IMR-90 (cell line): ENCODE results near the gene SH2D7. TPM values are rescaled to one million over a fixed set of nuclear protein-coding genes. Genes with fewer than 3 reads are reported as not detected.

ENCODE experiments used
- ATAC-seq: fragments of 200-7000 bp; cut with Tn5 transposase; 2 replicates; pipeline ENCODE4 v1.9.1; 2020; ENCODE audit warnings: low read depth, mild to moderate bottlenecking, moderate library complexity
- BruUV-seq: library from RNA; stranded (reverse); fragments of 400-500 nt; replicated peaks from 2 replicates; lab custom pipeline; 2021; lab: Mats Ljungman, UMichigan
- CTCF ChIA-PET: fragments of 300-600 bp; formaldehyde crosslinking; extraction: SDS; loops from one replicate; lab custom pipeline; 2021; ENCODE audit warnings: antibody characterized with exemption; lab: Yijun Ruan, JAX
- POLR2A ChIA-PET: fragments of 300-600 bp; sonication (Branson Sonifier 250); formaldehyde crosslinking; loops from one replicate; lab custom pipeline; 2022; ENCODE audit warnings: antibody characterized with exemption; ENCODE audit not compliant: unreplicated experiment; lab: Charles Lee
- DNase-seq: peaks from one replicate; pipeline ENCODE4 v3.0.0; 2013
- H2AFZ ChIP-seq: replicated peaks from 2 replicates; pipeline ENCODE3; 2013; ENCODE audit warnings: low read length, mild to moderate bottlenecking; ENCODE audit not compliant: poor library complexity
- H2AK5ac ChIP-seq: 2 replicates; pipeline ENCODE4 v1.6.1; 2013; ENCODE audit warnings: low read depth, low read length, inconsistent platforms
- H2AK9ac ChIP-seq: replicated peaks from 2 replicates; pipeline ENCODE3; 2013; ENCODE audit warnings: mild to moderate bottlenecking, low read depth, low read length, moderate library complexity; ENCODE audit not compliant: poor library complexity
- H2BK120ac ChIP-seq: 2 replicates; pipeline ENCODE4 v1.6.1; 2013; ENCODE audit warnings: low read depth, low read length, inconsistent platforms
- H2BK15ac ChIP-seq: 3 replicates; pipeline ENCODE4 v1.6.1; 2013; ENCODE audit warnings: low read depth, low read length, inconsistent platforms
- H2BK20ac ChIP-seq: 2 replicates; pipeline ENCODE4 v1.6.1; 2013; ENCODE audit warnings: low read depth, mild to moderate bottlenecking, inconsistent platforms, low read length, moderate library complexity
- H2BK5ac ChIP-seq: 2 replicates; pipeline ENCODE4 v1.6.1; 2013; ENCODE audit warnings: mild to moderate bottlenecking, low read depth, low read length, inconsistent platforms; ENCODE audit not compliant: poor library complexity, severe bottlenecking
- H3K14ac ChIP-seq: replicated peaks from 2 replicates; pipeline ENCODE4 v1.6.1; 2013; ENCODE audit warnings: low read depth, low read length, inconsistent platforms
- H3K18ac ChIP-seq: 2 replicates; pipeline ENCODE4 v1.6.1; 2013; ENCODE audit warnings: low read depth, low read length, control low read depth
- H3K23ac ChIP-seq: 2 replicates; pipeline ENCODE4 v1.6.1; 2013; ENCODE audit warnings: low read depth, low read length, inconsistent platforms
- H3K27ac ChIP-seq: 2 replicates; pipeline ENCODE4 v1.5.1; 2013; ENCODE audit warnings: mild to moderate bottlenecking, control low read depth, low read length; ENCODE audit not compliant: insufficient read depth
- H3K27me3 ChIP-seq: 2 replicates; pipeline ENCODE4 v1.6.1; 2013; ENCODE audit warnings: low read length; ENCODE audit not compliant: control insufficient read depth, insufficient read depth
- H3K36me3 ChIP-seq: 2 replicates; pipeline ENCODE4 v1.6.1; 2013; ENCODE audit warnings: low read length, mixed read lengths; ENCODE audit not compliant: control insufficient read depth, insufficient read depth
- H3K4ac ChIP-seq: 2 replicates; pipeline ENCODE4 v1.6.1; 2013; ENCODE audit warnings: low read depth, low read length, inconsistent platforms
- H3K4me1 ChIP-seq: 2 replicates; pipeline ENCODE4 v1.6.1; 2013; ENCODE audit warnings: low read length, mixed read lengths; ENCODE audit not compliant: control insufficient read depth, insufficient read depth
- H3K4me2 ChIP-seq: 2 replicates; pipeline ENCODE4 v1.6.1; 2013; ENCODE audit warnings: low read depth, mild to moderate bottlenecking, control low read depth, low read length, moderate library complexity
- H3K4me3 ChIP-seq: 2 replicates; pipeline ENCODE4 v1.5.1; 2013; ENCODE audit warnings: low read depth, mild to moderate bottlenecking, control low read depth, low read length, moderate library complexity; ENCODE audit not compliant: insufficient read depth
- H3K56ac ChIP-seq: 2 replicates; pipeline ENCODE4 v1.6.1; 2013; ENCODE audit warnings: low read length, inconsistent platforms; ENCODE audit not compliant: insufficient read depth; ENCODE audit errors: extremely low read depth
- H3K79me1 ChIP-seq, 2 experiments: 2 replicates each; pipeline ENCODE4 v1.6.1; 2013; ENCODE audit warnings: low read length in 2 of 2, inconsistent platforms in 1 of 2, low read depth in 1 of 2
- H3K9ac ChIP-seq: 2 replicates; pipeline ENCODE4 v1.6.1; 2013; ENCODE audit warnings: low read depth, low read length, control low read depth
- H3K9me1 ChIP-seq: 2 replicates; pipeline ENCODE4 v1.6.1; 2013; ENCODE audit warnings: low read length, inconsistent platforms; ENCODE audit not compliant: insufficient read depth
- H3K9me3 ChIP-seq: 2 replicates; pipeline ENCODE4 v1.6.1; 2013; ENCODE audit warnings: low read length; ENCODE audit not compliant: control insufficient read depth, insufficient read depth
- H4K20me1 ChIP-seq: 2 replicates; pipeline ENCODE4 v1.6.1; 2013; ENCODE audit warnings: low read length, inconsistent platforms; ENCODE audit not compliant: insufficient read depth
- H4K5ac ChIP-seq: 2 replicates; pipeline ENCODE4 v1.6.1; 2013; ENCODE audit warnings: mild to moderate bottlenecking, low read depth, low read length, control low read depth
- H4K8ac ChIP-seq, 2 experiments: 2 replicates each; pipeline ENCODE4 v1.6.1; 2013; ENCODE audit warnings: low read depth in 2 of 2, low read length in 2 of 2, control low read depth in 1 of 2, inconsistent platforms in 1 of 2
- H4K91ac ChIP-seq: 2 replicates; pipeline ENCODE4 v1.6.1; 2013; ENCODE audit warnings: low read depth, low read length, inconsistent platforms; ENCODE audit not compliant: insufficient read depth
- BHLHE40 ChIP-seq: fragments of 150-350 bp; IDR thresholded peaks from 2 replicates; pipeline ENCODE4 v1.6.1; 2016; ENCODE audit warnings: mild to moderate bottlenecking, low read depth, low read length
- CEBPB ChIP-seq: IDR thresholded peaks from 2 replicates; pipeline ENCODE4 v1.6.1; 2012; ENCODE audit warnings: low read depth, low read length, improper control_type of control experiment
- CHD1 ChIP-seq: IDR thresholded peaks from 2 replicates; pipeline ENCODE4 v1.6.1; 2012; ENCODE audit warnings: low read depth, low read length, improper control_type of control experiment
- FOS ChIP-seq: fragments of 150-350 bp; IDR thresholded peaks from 2 replicates; pipeline ENCODE4 v1.6.1; 2016; ENCODE audit warnings: low read depth, low read length
- MAFK ChIP-seq: IDR thresholded peaks from 2 replicates; pipeline ENCODE4 v1.6.1; 2012; ENCODE audit warnings: low read depth, low read length, improper control_type of control experiment
- MAZ ChIP-seq: IDR thresholded peaks from 2 replicates; pipeline ENCODE4 v1.6.1; 2012; ENCODE audit warnings: low read depth, mild to moderate bottlenecking, low read length, improper control_type of control experiment, moderate library complexity, borderline replicate concordance
- MXI1 ChIP-seq: IDR thresholded peaks from 2 replicates; pipeline ENCODE4 v1.6.1; 2012; ENCODE audit warnings: low read depth, mild to moderate bottlenecking, low read length, moderate library complexity, borderline replicate concordance
- NFE2L2 ChIP-seq: fragments of 150-350 bp; IDR thresholded peaks from 2 replicates; pipeline ENCODE4 v1.6.1; 2016; ENCODE audit warnings: low read depth, mild to moderate bottlenecking, low read length
- RAD21 ChIP-seq: IDR thresholded peaks from 2 replicates; pipeline ENCODE4 v1.6.1; 2012; ENCODE audit warnings: low read length, improper control_type of control experiment
- RCOR1 ChIP-seq: IDR thresholded peaks from 2 replicates; pipeline ENCODE4 v1.6.1; 2012; ENCODE audit warnings: mild to moderate bottlenecking, low read length, improper control_type of control experiment; ENCODE audit not compliant: insufficient replicate concordance
- RFX5 ChIP-seq: IDR thresholded peaks from 2 replicates; pipeline ENCODE4 v1.8.0; 2012; ENCODE audit warnings: low read depth, mild to moderate bottlenecking, low read length, moderate library complexity
- SMC3 ChIP-seq: fragments of 150-350 bp; IDR thresholded peaks from 2 replicates; pipeline ENCODE4 v1.6.1; 2016; ENCODE audit warnings: low read depth, mild to moderate bottlenecking, antibody characterized with exemption, low read length, moderate library complexity
- WGBS, 2 experiments: methylation state at CpG; one replicate each; pipeline versions ENCODE4 v1.1.5 to v1.1.7; 2013; ENCODE audit warnings: missing lambda C conversion rate in 2 of 2; ENCODE audit not compliant: insufficient read length in 1 of 2; ENCODE audit errors: extremely low coverage in 2 of 2; 5-methylcytosine and 5-hydroxymethylcytosine counted together
- dilution Hi-C: fragments of 300-500 bp; cut with HindIII; formaldehyde crosslinking; loops from one replicate; pipeline ENCODE4 v1.14.3; 2018; ENCODE audit warnings: low sequenced_read_pairs; ENCODE audit not compliant: unreplicated experiment
- in situ Hi-C: fragments of 300-500 bp; cut with MboI; formaldehyde crosslinking; loops from 3 replicates; pipeline ENCODE4 v1.14.3; 2019; ENCODE audit warnings: low sequenced_read_pairs, inconsistent platforms, mixed read lengths
- intact Hi-C: fragments of 100-400 bp; cut with micrococcal nuclease; formaldehyde crosslinking; loops from 2 replicates; pipeline ENCODE4 v1.10.0; 2022
- polyA plus RNA-seq, 3 experiments: library from polyadenylated mRNA; depleted of rRNA; stranded (reverse); fragments of >200 nt; gene quantifications; 2 replicates each; pipeline ENCODE4 v1.2.3, GENCODE V29; 2012; ENCODE audit warnings: low replicate concordance in 1 of 3
- total RNA-seq: library from RNA; depleted of rRNA; stranded (reverse); fragments of >200 nt; gene quantifications from 2 replicates; pipeline ENCODE4 v1.2.3, GENCODE V29; 2012
- TF ChIP-seq, protein P1 (sequence below): fragments of 150-350 bp; IDR thresholded peaks from 2 replicates; pipeline ENCODE4 v1.6.1; 2017; ENCODE audit warnings: mild to moderate bottlenecking, antibody characterized with exemption, low read length, low read depth
- TF ChIP-seq, protein P2 (sequence below): fragments of 150-350 bp; IDR thresholded peaks from 2 replicates; pipeline ENCODE4 v1.6.1; 2016; ENCODE audit warnings: low read depth, mild to moderate bottlenecking, low read length, moderate library complexity, borderline replicate concordance
- TF ChIP-seq, protein P3 (sequence below): conservative IDR thresholded peaks from 2 replicates; pipeline ENCODE4 v1.5.1; 2012; ENCODE audit warnings: mild to moderate bottlenecking, low read depth, low read length, improper control_type of control experiment

SH2D7 gene
- total and polyA plus RNA-seq, 2 of the 4 experiments (the other 2 are of a cell fraction): not detected

DNA sequence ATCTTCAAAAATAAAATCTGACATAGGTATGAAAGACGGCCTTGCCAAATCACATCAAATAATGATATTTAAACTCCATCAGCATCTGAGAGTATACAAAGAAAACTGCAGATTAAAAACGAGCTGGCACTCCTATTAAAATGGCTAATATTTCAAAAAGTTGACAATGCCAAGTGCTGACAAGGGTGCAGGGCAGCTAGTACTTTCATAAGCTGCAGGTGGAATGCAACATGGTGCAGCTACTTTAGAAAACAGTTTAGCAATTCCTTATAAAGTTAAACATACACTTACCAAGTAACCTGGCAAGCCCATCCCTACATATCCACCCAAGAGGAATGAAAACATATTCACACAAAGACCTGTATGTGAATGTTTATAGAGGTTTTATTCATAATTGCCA lies 37.8 kb upstream of the SH2D7 start:
- Histone ChIP-seq H2AK5ac (no peak overlapping the region), H4K8ac (no peak overlapping the region), H3K9me1 (peaks cover 43% of the 10 kb centered on the region), H3K27ac (no peak overlapping the region), H3K27me3 (no peaks in the 10 kb centered on the region), H4K5ac (no peak overlapping the region), H3K4me2 (no peak overlapping the region), H3K79me1 (peaks cover 37 to 92% of the 10 kb centered on the region in 2 experiments), H3K36me3 (peaks cover 11% of the 10 kb centered on the region), H3K9ac (no peak overlapping the region), H4K20me1 (peaks cover 53% of the 10 kb centered on the region), H3K4me1 (peaks cover 35% of the 10 kb centered on the region), H2AFZ (no peak overlapping the region), H2BK5ac (no peak overlapping the region), H3K9me3 (no peaks in the 10 kb centered on the region), H4K91ac (no peak overlapping the region), H3K18ac (no peak overlapping the region), H2BK20ac (no peak overlapping the region), H3K4ac (no peak overlapping the region), H3K23ac (no peak overlapping the region), H2BK15ac (no peak overlapping the region), H3K4me3 (no peak overlapping the region), H3K56ac (no peak overlapping the region), H2BK120ac (no peak overlapping the region), H3K14ac (no peak overlapping the region), H2AK9ac (no peak overlapping the region)
- ATAC-seq (no peak), DNase-seq (no peak)
- POLR2A ChIA-PET: no interaction called here
- BruUV-seq: no TSS peak
- intact Hi-C loops: no loop called here
- CTCF ChIA-PET: no interaction called here
- dilution Hi-C loops: no loop called here
- in situ Hi-C loops: no loop called here
- TF ChIP-seq SMC3 (no peak), CHD1 (no peak), FOS (no peak), BHLHE40 (no peak), MXI1 (no peak), CEBPB (no peak), RCOR1 (no peak), MAZ (no peak), RAD21 (no peak), MAFK (no peak), NFE2L2 (no peak), RFX5 (no peak)
- TF ChIP-seq, protein P1, sequence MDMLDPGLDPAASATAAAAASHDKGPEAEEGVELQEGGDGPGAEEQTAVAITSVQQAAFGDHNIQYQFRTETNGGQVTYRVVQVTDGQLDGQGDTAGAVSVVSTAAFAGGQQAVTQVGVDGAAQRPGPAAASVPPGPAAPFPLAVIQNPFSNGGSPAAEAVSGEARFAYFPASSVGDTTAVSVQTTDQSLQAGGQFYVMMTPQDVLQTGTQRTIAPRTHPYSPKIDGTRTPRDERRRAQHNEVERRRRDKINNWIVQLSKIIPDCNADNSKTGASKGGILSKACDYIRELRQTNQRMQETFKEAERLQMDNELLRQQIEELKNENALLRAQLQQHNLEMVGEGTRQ: no peak
- TF ChIP-seq, protein P2, sequence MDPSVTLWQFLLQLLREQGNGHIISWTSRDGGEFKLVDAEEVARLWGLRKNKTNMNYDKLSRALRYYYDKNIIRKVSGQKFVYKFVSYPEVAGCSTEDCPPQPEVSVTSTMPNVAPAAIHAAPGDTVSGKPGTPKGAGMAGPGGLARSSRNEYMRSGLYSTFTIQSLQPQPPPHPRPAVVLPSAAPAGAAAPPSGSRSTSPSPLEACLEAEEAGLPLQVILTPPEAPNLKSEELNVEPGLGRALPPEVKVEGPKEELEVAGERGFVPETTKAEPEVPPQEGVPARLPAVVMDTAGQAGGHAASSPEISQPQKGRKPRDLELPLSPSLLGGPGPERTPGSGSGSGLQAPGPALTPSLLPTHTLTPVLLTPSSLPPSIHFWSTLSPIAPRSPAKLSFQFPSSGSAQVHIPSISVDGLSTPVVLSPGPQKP: no peak
- TF ChIP-seq, protein P3, sequence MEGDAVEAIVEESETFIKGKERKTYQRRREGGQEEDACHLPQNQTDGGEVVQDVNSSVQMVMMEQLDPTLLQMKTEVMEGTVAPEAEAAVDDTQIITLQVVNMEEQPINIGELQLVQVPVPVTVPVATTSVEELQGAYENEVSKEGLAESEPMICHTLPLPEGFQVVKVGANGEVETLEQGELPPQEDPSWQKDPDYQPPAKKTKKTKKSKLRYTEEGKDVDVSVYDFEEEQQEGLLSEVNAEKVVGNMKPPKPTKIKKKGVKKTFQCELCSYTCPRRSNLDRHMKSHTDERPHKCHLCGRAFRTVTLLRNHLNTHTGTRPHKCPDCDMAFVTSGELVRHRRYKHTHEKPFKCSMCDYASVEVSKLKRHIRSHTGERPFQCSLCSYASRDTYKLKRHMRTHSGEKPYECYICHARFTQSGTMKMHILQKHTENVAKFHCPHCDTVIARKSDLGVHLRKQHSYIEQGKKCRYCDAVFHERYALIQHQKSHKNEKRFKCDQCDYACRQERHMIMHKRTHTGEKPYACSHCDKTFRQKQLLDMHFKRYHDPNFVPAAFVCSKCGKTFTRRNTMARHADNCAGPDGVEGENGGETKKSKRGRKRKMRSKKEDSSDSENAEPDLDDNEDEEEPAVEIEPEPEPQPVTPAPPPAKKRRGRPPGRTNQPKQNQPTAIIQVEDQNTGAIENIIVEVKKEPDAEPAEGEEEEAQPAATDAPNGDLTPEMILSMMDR: no peak
- WGBS, 2 experiments: no CpG with 5 or more reads among the region's 2 CpGs
